HepG2 (cell line): ENCODE data around the gene IGF2BP3. TPM values are rescaled to one million over a fixed set of nuclear protein-coding genes. Genes with fewer than 3 reads are reported as not detected.

Experiments used
- HMG20B ChIP-seq: conservative IDR thresholded peaks from 2 replicates; pipeline ENCODE4 v1.6.1; 2016; ENCODE audit warnings: missing genetic modification reagents, missing compliant biosample characterization
- JARID2 ChIP-seq: sonication (generic); formaldehyde crosslinking; IDR thresholded peaks from 2 replicates; pipeline ENCODE4 v1.8.1; 2023; ENCODE audit warnings: missing genetic modification reagents, inconsistent platforms; ENCODE audit not compliant: insufficient replicate concordance
- KLF12 ChIP-seq: sonication (generic); formaldehyde crosslinking; IDR thresholded peaks from 2 replicates; pipeline ENCODE4 v1.4.0; 2020; ENCODE audit warnings: missing genetic modification reagents, borderline replicate concordance
- KLF6 ChIP-seq: IDR thresholded peaks from 2 replicates; pipeline ENCODE4 v1.8.0; 2016; ENCODE audit warnings: missing biosample characterization, missing genetic modification reagents
- MZF1 ChIP-seq: sonication (generic); formaldehyde crosslinking; IDR thresholded peaks from 2 replicates; pipeline ENCODE4 v1.8.1; 2023; ENCODE audit warnings: mild to moderate bottlenecking, missing genetic modification reagents, borderline replicate concordance
- NAIF1 ChIP-seq: sonication (generic); formaldehyde crosslinking; IDR thresholded peaks from 2 replicates; pipeline ENCODE4 v1.5.0; 2020; ENCODE audit warnings: mild to moderate bottlenecking, missing genetic modification reagents, borderline replicate concordance
- PRMT3 ChIP-seq: sonication (generic); formaldehyde crosslinking; IDR thresholded peaks from 2 replicates; pipeline ENCODE4 v1.8.1; 2022; ENCODE audit warnings: low read depth, mild to moderate bottlenecking, moderate library complexity, missing genetic modification reagents, borderline replicate concordance
- SCMH1 ChIP-seq: sonication (generic); formaldehyde crosslinking; IDR thresholded peaks from 2 replicates; pipeline ENCODE4 v1.9.0; 2021; ENCODE audit warnings: missing genetic modification reagents, mild to moderate bottlenecking, borderline replicate concordance
- SP2 ChIP-seq: sonication (generic); formaldehyde crosslinking; IDR thresholded peaks from 2 replicates; pipeline ENCODE4 v1.5.1; 2020; ENCODE audit warnings: mild to moderate bottlenecking, missing genetic modification reagents
- TP53 ChIP-seq: sonication (generic); formaldehyde crosslinking; conservative IDR thresholded peaks from 2 replicates; pipeline ENCODE4 v1.4.0; 2020; ENCODE audit warnings: missing genetic modification reagents
- ZNF264 ChIP-seq: sonication (generic); formaldehyde crosslinking; IDR thresholded peaks from 2 replicates; pipeline ENCODE4 v1.4.0; 2020; ENCODE audit warnings: missing genetic modification reagents
- ZNF367 ChIP-seq: sonication (generic); formaldehyde crosslinking; IDR thresholded peaks from 2 replicates; pipeline ENCODE4 v1.4.0; 2020; ENCODE audit warnings: missing genetic modification reagents, borderline replicate concordance
- ZNF670 ChIP-seq: sonication (generic); formaldehyde crosslinking; IDR thresholded peaks from 2 replicates; pipeline ENCODE4 v1.8.0; 2022; ENCODE audit warnings: mild to moderate bottlenecking, missing genetic modification reagents, borderline replicate concordance
- ZNF737 ChIP-seq: sonication (generic); formaldehyde crosslinking; IDR thresholded peaks from 2 replicates; pipeline ENCODE4 v1.5.0; 2020; ENCODE audit warnings: missing genetic modification reagents, mild to moderate bottlenecking, borderline replicate concordance
- ZNF75D ChIP-seq: sonication (generic); formaldehyde crosslinking; IDR thresholded peaks from 2 replicates; pipeline ENCODE4 v1.8.1; 2023; ENCODE audit warnings: missing genetic modification reagents, mild to moderate bottlenecking, borderline replicate concordance
- polyA plus RNA-seq, 8 experiments: library from polyadenylated mRNA; depleted of rRNA in 3 of 8; stranded (reverse) in 7 of 8; unstranded in 1 of 8; fragments of >200 nt; fragmentation: Illumina TruSeq in 4 of 8; extraction: Trizol in 4 of 8; gene quantifications; 2 replicates each; pipeline versions ENCODE4 v1.2.1 to v1.2.3, GENCODE V29; 2011 to 2016; ENCODE audit warnings: low read depth in 4 of 8, missing spikeins in 1 of 8, mixed read lengths in 1 of 8; ENCODE audit not compliant: insufficient read depth in 1 of 8
- total RNA-seq, 5 experiments: library from RNA; depleted of rRNA; stranded (reverse); fragments of >200 nt; fragmentation: Illumina TruSeq; extraction: Trizol; gene quantifications; 2 replicates each; pipeline ENCODE4 v1.2.3, GENCODE V29; 2016; ENCODE audit warnings: low read depth in 1 of 5
- TF ChIP-seq, protein P1 (sequence below): sonication (generic); formaldehyde crosslinking; IDR thresholded peaks from 2 replicates; pipeline ENCODE4 v1.4.0; 2020; ENCODE audit warnings: missing genetic modification reagents, borderline replicate concordance
- TF ChIP-seq, protein P2 (sequence below): IDR thresholded peaks from 2 replicates; pipeline ENCODE4 v1.6.1; 2012; ENCODE audit warnings: low read length, improper control_type of control experiment
- TF ChIP-seq, protein P3 (sequence below): sonication (generic); formaldehyde crosslinking; IDR thresholded peaks from 2 replicates; pipeline ENCODE4 v1.8.0; 2022; ENCODE audit warnings: mild to moderate bottlenecking, missing genetic modification reagents, borderline replicate concordance
- TF ChIP-seq, protein P4 (sequence below): sonication (generic); formaldehyde crosslinking; IDR thresholded peaks from 2 replicates; pipeline ENCODE4 v1.4.0; 2020; ENCODE audit warnings: missing genetic modification reagents

Gene IGF2BP3
- total and polyA plus RNA-seq, 2 of the 13 experiments (the other 11 are each of a cell fraction or from before 2014, with no cell fraction given) = 37.7 to 39.5 TPM

DNA sequence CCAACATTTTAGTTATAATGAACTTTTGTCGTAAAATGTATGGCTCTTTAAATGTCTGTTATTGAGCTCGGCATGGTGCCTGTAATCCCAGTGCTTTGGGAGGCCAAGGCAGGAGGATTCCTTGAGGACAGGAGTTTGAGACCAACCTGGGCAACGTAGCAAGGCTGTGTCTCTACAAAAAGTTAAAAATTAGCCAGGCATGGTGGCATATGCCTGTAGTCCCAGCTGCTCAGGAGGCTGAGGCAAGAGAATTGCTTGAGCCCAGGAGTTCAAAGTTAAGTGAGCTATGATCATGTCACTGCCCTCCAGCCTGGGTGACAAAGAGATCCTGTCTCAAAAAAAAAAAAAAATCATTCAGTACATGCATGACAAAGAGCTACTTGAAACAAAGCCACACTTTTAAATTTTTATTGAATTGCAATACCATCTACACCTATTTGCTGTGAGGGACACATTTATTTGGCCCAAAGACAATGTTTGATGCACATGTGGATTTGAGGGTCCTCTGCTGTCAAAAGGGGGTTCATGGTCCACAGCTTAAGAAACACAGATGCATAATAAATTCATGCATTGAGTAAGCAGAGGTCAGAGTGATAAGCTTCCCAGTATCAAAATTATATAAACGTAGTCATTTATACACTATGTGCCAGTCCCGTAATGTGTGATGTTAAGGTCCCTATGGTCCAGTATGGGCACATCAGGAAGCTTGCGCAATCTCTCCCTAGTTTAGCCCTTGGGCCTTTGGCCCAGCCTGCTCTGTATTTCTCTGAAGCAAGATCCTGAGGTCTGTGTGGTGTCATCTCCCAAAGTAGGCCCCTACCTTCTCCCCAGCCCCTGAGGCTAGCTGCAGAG, 175.5 kb downstream of the IGF2BP3 start (continued):
- TF ChIP-seq, protein P1, sequence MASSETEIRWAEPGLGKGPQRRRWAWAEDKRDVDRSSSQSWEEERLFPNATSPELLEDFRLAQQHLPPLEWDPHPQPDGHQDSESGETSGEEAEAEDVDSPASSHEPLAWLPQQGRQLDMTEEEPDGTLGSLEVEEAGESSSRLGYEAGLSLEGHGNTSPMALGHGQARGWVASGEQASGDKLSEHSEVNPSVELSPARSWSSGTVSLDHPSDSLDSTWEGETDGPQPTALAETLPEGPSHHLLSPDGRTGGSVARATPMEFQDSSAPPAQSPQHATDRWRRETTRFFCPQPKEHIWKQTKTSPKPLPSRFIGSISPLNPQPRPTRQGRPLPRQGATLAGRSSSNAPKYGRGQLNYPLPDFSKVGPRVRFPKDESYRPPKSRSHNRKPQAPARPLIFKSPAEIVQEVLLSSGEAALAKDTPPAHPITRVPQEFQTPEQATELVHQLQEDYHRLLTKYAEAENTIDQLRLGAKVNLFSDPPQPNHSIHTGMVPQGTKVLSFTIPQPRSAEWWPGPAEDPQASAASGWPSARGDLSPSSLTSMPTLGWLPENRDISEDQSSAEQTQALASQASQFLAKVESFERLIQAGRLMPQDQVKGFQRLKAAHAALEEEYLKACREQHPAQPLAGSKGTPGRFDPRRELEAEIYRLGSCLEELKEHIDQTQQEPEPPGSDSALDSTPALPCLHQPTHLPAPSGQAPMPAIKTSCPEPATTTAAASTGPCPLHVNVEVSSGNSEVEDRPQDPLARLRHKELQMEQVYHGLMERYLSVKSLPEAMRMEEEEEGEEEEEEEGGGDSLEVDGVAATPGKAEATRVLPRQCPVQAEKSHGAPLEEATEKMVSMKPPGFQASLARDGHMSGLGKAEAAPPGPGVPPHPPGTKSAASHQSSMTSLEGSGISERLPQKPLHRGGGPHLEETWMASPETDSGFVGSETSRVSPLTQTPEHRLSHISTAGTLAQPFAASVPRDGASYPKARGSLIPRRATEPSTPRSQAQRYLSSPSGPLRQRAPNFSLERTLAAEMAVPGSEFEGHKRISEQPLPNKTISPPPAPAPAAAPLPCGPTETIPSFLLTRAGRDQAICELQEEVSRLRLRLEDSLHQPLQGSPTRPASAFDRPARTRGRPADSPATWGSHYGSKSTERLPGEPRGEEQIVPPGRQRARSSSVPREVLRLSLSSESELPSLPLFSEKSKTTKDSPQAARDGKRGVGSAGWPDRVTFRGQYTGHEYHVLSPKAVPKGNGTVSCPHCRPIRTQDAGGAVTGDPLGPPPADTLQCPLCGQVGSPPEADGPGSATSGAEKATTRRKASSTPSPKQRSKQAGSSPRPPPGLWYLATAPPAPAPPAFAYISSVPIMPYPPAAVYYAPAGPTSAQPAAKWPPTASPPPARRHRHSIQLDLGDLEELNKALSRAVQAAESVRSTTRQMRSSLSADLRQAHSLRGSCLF = no peak
- TF ChIP-seq ZNF367 (CRISPR knock-in tag) (no peak), HMG20B (CRISPR knock-in tag) (no peak), KLF6 (CRISPR knock-in tag) (peak; percentile 29; the same call in 1 of the 2 replicates), PRMT3 (no peak), ZNF264 (CRISPR knock-in tag) (no peak), TP53 (CRISPR knock-in tag) (no peak), ZNF737 (no peak), JARID2 (no peak), NAIF1 (no peak), MZF1 (CRISPR knock-in tag) (no peak), KLF12 (CRISPR knock-in tag) (no peak), ZNF670 (CRISPR knock-in tag) (peak; percentile 87), SP2 (CRISPR knock-in tag) (no peak), SCMH1 (CRISPR knock-in tag) (no peak), ZNF75D (no peak)
- TF ChIP-seq, protein P2, sequence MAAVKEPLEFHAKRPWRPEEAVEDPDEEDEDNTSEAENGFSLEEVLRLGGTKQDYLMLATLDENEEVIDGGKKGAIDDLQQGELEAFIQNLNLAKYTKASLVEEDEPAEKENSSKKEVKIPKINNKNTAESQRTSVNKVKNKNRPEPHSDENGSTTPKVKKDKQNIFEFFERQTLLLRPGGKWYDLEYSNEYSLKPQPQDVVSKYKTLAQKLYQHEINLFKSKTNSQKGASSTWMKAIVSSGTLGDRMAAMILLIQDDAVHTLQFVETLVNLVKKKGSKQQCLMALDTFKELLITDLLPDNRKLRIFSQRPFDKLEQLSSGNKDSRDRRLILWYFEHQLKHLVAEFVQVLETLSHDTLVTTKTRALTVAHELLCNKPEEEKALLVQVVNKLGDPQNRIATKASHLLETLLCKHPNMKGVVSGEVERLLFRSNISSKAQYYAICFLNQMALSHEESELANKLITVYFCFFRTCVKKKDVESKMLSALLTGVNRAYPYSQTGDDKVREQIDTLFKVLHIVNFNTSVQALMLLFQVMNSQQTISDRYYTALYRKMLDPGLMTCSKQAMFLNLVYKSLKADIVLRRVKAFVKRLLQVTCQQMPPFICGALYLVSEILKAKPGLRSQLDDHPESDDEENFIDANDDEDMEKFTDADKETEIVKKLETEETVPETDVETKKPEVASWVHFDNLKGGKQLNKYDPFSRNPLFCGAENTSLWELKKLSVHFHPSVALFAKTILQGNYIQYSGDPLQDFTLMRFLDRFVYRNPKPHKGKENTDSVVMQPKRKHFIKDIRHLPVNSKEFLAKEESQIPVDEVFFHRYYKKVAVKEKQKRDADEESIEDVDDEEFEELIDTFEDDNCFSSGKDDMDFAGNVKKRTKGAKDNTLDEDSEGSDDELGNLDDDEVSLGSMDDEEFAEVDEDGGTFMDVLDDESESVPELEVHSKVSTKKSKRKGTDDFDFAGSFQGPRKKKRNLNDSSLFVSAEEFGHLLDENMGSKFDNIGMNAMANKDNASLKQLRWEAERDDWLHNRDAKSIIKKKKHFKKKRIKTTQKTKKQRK = no peak
- TF ChIP-seq, protein P3, sequence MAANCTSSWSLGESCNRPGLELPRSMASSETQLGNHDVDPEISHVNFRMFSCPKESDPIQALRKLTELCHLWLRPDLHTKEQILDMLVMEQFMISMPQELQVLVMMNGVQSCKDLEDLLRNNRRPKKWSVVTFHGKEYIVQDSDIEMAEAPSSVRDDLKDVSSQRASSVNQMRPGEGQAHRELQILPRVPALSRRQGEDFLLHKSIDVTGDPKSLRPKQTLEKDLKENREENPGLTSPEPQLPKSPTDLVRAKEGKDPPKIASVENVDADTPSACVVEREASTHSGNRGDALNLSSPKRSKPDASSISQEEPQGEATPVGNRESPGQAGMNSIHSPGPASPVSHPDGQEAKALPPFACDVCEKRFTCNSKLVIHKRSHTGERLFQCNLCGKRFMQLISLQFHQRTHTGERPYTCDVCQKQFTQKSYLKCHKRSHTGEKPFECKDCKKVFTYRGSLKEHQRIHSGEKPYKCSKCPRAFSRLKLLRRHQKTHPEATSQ (CRISPR knock-in tag) = no peak
- TF ChIP-seq, protein P4, sequence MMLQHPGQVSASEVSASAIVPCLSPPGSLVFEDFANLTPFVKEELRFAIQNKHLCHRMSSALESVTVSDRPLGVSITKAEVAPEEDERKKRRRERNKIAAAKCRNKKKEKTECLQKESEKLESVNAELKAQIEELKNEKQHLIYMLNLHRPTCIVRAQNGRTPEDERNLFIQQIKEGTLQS (CRISPR knock-in tag) = peak; percentile 42; the same call in 1 of the 2 replicates
